Activated naive CD4-positive, alpha-beta T cell treated with anti-CD3 and anti-CD28 coated beads, Interleukin-2, amount 50 U/mL, for 24 hours (primary cell): ENCODE results near the gene CPNE5.

ENCODE experiments used
- H3K27ac Mint-ChIP-seq: one replicate; pipeline ENCODE4 v1.8.0; 2021; ENCODE audit warnings: mild to moderate bottlenecking, mixed read lengths
- H3K27me3 Mint-ChIP-seq: one replicate; pipeline ENCODE4 v1.8.0; 2021; ENCODE audit warnings: mixed read lengths
- H3K36me3 Mint-ChIP-seq: one replicate; pipeline ENCODE4 v1.8.0; 2021; ENCODE audit warnings: mixed read lengths
- H3K4me1 Mint-ChIP-seq: one replicate; pipeline ENCODE4 v1.8.0; 2021; ENCODE audit warnings: mixed read lengths
- H3K4me3 Mint-ChIP-seq: one replicate; pipeline ENCODE4 v1.8.0; 2021; ENCODE audit warnings: mild to moderate bottlenecking, mixed read lengths
- H3K9me3 Mint-ChIP-seq: one replicate; pipeline ENCODE4 v1.8.0; 2021; ENCODE audit warnings: mixed read lengths

Gene CPNE5

GRCh38 chr6:36838896-36839748 lies at the start of gene CPNE5:
TSS of gene CPNE5 (minus strand) at chr6:36839444. CDS start at chr6:36839377, 67 bp downstream.
- H3K27me3 Mint-ChIP-seq, result peaks cover 18% of the 10 kb centered on the region
- no peaks in the 10 kb centered on the region for H3K9me3 Mint-ChIP-seq
- H3K4me3 Mint-ChIP-seq, result peak within 1 kb of the TSS; percentile 78
- peaks cover 14% of the 10 kb centered on the region for H3K4me1 Mint-ChIP-seq
- no peaks in the 10 kb centered on the region for H3K36me3 Mint-ChIP-seq
- H3K27ac Mint-ChIP-seq, result no peak within 1 kb of the TSS

GRCh38 chr6:36888115-36888643 lies 48.9 kb upstream of the CPNE5 start:
- no peak overlapping the region for H3K27ac Mint-ChIP-seq
- H3K27me3 Mint-ChIP-seq, result no peaks in the 10 kb centered on the region
- peaks cover 39% of the 10 kb centered on the region for H3K4me1 Mint-ChIP-seq
- no peaks in the 10 kb centered on the region for H3K9me3 Mint-ChIP-seq
- H3K4me3 Mint-ChIP-seq, result no peak overlapping the region
- peaks cover 2% of the 10 kb centered on the region for H3K36me3 Mint-ChIP-seq

- Mint-ChIP-seq H3K4me1 (peaks cover 39% of the 10 kb centered on the region), H3K36me3 (peaks cover 2% of the 10 kb centered on the region), H3K27me3 (no peaks in the 10 kb centered on the region), H3K27ac (no peak overlapping the region), H3K9me3 (no peaks in the 10 kb centered on the region), H3K4me3 (peak overlapping the region; percentile 93)
Measured at GRCh38 chr6:36886950-36887618, 47.8 kb upstream of the CPNE5 start.

GRCh38 chr6:36885461-36886401 lies 46.5 kb upstream of the CPNE5 start, which contains the start of gene C6orf89:
TSS of gene C6orf89 (plus strand) at chr6:36885952. CDS start at chr6:36899445, 13,493 bp downstream.
- peak within 1 kb of the TSS; percentile 93 for H3K4me3 Mint-ChIP-seq
- H3K9me3 Mint-ChIP-seq, result no peaks in the 10 kb centered on the region
- H3K27ac Mint-ChIP-seq, result peak within 1 kb of the TSS; percentile 96
- H3K4me1 Mint-ChIP-seq, result peaks cover 39% of the 10 kb centered on the region
- no peaks in the 10 kb centered on the region for H3K27me3 Mint-ChIP-seq
- peaks cover 2% of the 10 kb centered on the region for H3K36me3 Mint-ChIP-seq

GRCh38 chr6:36884610-36885009 lies 45.4 kb upstream of the CPNE5 start:
- no peaks in the 10 kb centered on the region for H3K36me3 Mint-ChIP-seq
- H3K4me3 Mint-ChIP-seq, result no peak overlapping the region
- H3K9me3 Mint-ChIP-seq, result no peaks in the 10 kb centered on the region
- H3K27ac Mint-ChIP-seq, result peak overlapping the region; percentile 96
- no peaks in the 10 kb centered on the region for H3K27me3 Mint-ChIP-seq
- peaks cover 32% of the 10 kb centered on the region for H3K4me1 Mint-ChIP-seq

- Mint-ChIP-seq H3K27me3 (peaks cover 8% of the 10 kb centered on the region), H3K4me3 (peak overlapping the region; percentile 95)
Measured at GRCh38 chr6:36875250-36875633, 36.0 kb upstream of the CPNE5 start.

GRCh38 chr6:36874443-36875249 lies 35.4 kb upstream of the CPNE5 start, which contains the start of gene PPIL1:
TSS of gene PPIL1 (minus strand) at chr6:36874803. CDS start at chr6:36874772, 31 bp downstream.
- peak within 1 kb of the TSS; percentile 95 for H3K4me3 Mint-ChIP-seq
- peaks cover 40% of the 10 kb centered on the region for H3K4me1 Mint-ChIP-seq
- H3K36me3 Mint-ChIP-seq, result peaks cover 13% of the 10 kb centered on the region
- H3K9me3 Mint-ChIP-seq, result no peaks in the 10 kb centered on the region
- peaks cover 8% of the 10 kb centered on the region for H3K27me3 Mint-ChIP-seq
- H3K27ac Mint-ChIP-seq, result peak within 1 kb of the TSS; percentile 100

More at GRCh38 chr6:36875250-36875633, 36.0 kb upstream of the CPNE5 start:
- Mint-ChIP-seq H3K36me3 (peaks cover 9% of the 10 kb centered on the region), H3K27ac (peak overlapping the region; percentile 100), H3K4me1 (peaks cover 35% of the 10 kb centered on the region), H3K9me3 (no peaks in the 10 kb centered on the region)

- Mint-ChIP-seq H3K27me3 (peaks cover 3% of the 10 kb centered on the region), H3K36me3 (peaks cover 13% of the 10 kb centered on the region), H3K9me3 (no peaks in the 10 kb centered on the region), H3K4me1 (peaks cover 45% of the 10 kb centered on the region), H3K4me3 (peak overlapping the region; percentile 95), H3K27ac (peak overlapping the region; percentile 100)
Measured at GRCh38 chr6:36873612-36874442, 34.6 kb upstream of the CPNE5 start.

GRCh38 chr6:36873115-36873514 lies 33.9 kb upstream of the CPNE5 start:
- no peaks in the 10 kb centered on the region for H3K9me3 Mint-ChIP-seq
- peak overlapping the region; percentile 95 for H3K4me3 Mint-ChIP-seq
- H3K4me1 Mint-ChIP-seq, result peaks cover 51% of the 10 kb centered on the region
- H3K36me3 Mint-ChIP-seq, result peaks cover 16% of the 10 kb centered on the region
- H3K27ac Mint-ChIP-seq, result peak overlapping the region; percentile 100
- peaks cover 1% of the 10 kb centered on the region for H3K27me3 Mint-ChIP-seq

- Mint-ChIP-seq H3K36me3 (peaks cover 21% of the 10 kb centered on the region), H3K4me1 (peaks cover 65% of the 10 kb centered on the region), H3K4me3 (no peak overlapping the region), H3K27me3 (no peaks in the 10 kb centered on the region), H3K27ac (no peak overlapping the region), H3K9me3 (no peaks in the 10 kb centered on the region)
Measured at GRCh38 chr6:36871686-36872085, 32.4 kb upstream of the CPNE5 start.

- Mint-ChIP-seq H3K9me3 (no peaks in the 10 kb centered on the region), H3K4me1 (peaks cover 76% of the 10 kb centered on the region), H3K36me3 (peaks cover 37% of the 10 kb centered on the region), H3K27me3 (no peaks in the 10 kb centered on the region), H3K27ac (no peak overlapping the region), H3K4me3 (peak overlapping the region; percentile 53)
Measured at GRCh38 chr6:36867471-36868224, 28.4 kb upstream of the CPNE5 start.

- H3K4me1 Mint-ChIP-seq, result peaks cover 65% of the 10 kb centered on the region
- H3K36me3 Mint-ChIP-seq, result peaks cover 30% of the 10 kb centered on the region
- peak overlapping the region; percentile 52 for H3K27ac Mint-ChIP-seq
- peak overlapping the region; percentile 11 for H3K4me3 Mint-ChIP-seq
- H3K9me3 Mint-ChIP-seq, result no peaks in the 10 kb centered on the region
- H3K27me3 Mint-ChIP-seq, result no peaks in the 10 kb centered on the region
Measured at GRCh38 chr6:36865835-36866234, 26.6 kb upstream of the CPNE5 start.
